Measurements from ENCODE around the gene CCNH.
A peak's percentile ranks its signal among the peaks of the same experiment; 100 is the strongest.

CCNH gene

GRCh38 chr5:87403409-87403808 lies 9.3 kb downstream of the CCNH start:
- no peak for DNase-seq (ENCODE audit: low spot score)

- no peak for DNase-seq (ENCODE audit: low spot score)
These were observed 11.1 kb downstream of the CCNH start for GRCh38 chr5:87401626-87402025.

GRCh38 chr5:87400305-87400899 lies 12.3 kb downstream of the CCNH start:
- peak; percentile 46 for DNase-seq (ENCODE audit: low spot score)

DNA sequence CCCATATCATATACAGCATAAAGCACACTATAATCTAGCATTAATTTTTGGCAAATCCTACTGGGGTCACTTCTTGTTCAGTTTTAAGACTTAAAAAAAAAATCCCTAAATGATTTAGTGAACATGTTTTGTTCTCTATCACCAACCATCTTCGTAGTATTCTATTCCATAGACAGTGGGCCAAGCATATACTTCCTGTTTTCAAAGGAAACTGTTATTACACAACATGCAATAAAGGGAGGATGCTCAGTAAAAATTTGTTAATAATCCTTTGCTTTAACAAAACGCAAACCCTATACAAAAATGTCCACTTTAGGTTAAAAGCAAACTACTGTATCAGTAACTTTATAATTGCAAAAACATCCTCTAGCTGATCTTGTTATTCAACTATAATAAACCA lies 13.0 kb downstream of the CCNH start:
- DNase-seq (ENCODE audit: low spot score): no peak

- no peak for DNase-seq (ENCODE audit: low spot score)
These were observed 13.6 kb downstream of the CCNH start for GRCh38 chr5:87398981-87399614.

GRCh38 chr5:87394411-87395165 lies 18.1 kb downstream of the CCNH start:
- DNase-seq (ENCODE audit: low spot score): no peak

- no peak for DNase-seq (ENCODE audit: low spot score)
These were observed 19.4 kb downstream of the CCNH start for GRCh38 chr5:87393331-87393730.

DNA sequence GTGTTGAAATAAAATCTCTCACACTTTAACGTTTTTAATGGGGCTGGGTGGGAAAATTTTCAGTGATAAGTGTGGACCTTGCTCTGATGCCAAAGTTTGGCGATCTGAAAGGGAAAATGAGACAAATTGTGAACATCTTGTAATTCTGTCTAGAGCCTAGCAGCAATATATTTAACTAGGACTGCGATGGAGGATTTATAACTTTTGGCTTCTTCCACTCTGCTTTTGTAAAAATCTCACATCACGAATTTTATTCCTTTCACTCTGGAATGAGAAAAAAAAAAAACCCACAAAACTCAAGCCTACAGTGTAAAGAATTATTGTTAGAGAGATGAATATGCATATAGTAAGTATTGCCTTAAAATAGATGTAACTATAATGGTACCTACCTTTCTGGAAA lies 19.9 kb downstream of the CCNH start:
- no peak for DNase-seq (ENCODE audit: low spot score)

- DNase-seq (ENCODE audit: low spot score): no peak
These were observed 20.6 kb downstream of the CCNH start for GRCh38 chr5:87392170-87392569.

GRCh38 chr5:87390576-87391199 lies 22.0 kb downstream of the CCNH start:
- no peak for DNase-seq (ENCODE audit: low spot score)

- no peak for DNase-seq (ENCODE audit: low spot score)
These were observed 22.7 kb downstream of the CCNH start for GRCh38 chr5:87390075-87390474.

GRCh38 chr5:87389296-87390034 lies 23.3 kb downstream of the CCNH start:
- no peak for DNase-seq (ENCODE audit: low spot score)

- DNase-seq (ENCODE audit: low spot score): no peak
These were observed 24.6 kb downstream of the CCNH start for GRCh38 chr5:87388129-87388528.

GRCh38 chr5:87385802-87386201 lies 26.9 kb downstream of the CCNH start:
- no peak for DNase-seq (ENCODE audit: low spot score)

DNA sequence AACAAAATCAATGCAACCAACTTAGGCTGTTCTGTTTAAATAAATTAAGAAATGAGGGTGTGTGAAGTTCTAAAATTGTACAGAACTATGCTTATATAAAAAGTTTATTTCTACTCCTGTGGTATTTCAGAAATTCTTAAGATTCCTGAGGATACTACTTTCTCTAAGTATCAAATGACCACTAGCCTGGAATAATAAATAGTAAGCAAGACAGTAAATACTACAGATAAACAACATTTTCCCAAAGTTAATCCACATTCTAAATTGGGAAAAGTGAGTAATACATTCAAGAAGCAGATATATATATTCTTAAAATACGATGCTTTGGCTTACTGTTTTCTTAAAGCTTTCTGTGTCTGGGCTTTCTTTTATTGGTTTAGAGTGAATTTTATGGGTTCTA lies 29.5 kb downstream of the CCNH start:
- DNase-seq (ENCODE audit: low spot score): no peak

DNA sequence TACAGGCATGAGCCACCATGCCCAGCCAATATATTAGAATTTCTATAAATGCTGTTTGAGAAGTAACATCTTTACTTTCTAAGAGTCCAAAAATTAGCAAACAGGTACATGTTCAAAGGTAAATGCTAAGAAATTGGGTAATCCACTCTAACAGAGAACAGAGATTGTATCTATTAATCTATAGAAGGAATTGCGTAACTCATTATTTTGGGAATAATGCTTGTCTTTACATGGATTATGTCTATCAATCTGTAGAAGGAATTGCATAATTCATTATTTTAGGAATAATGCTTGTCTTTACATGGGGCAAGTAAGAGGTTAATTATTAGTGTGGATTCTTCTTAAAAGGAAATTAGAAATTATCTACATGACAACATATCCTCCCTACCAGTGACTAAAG lies 30.5 kb downstream of the CCNH start:
- no peak for DNase-seq (ENCODE audit: low spot score)

DNA sequence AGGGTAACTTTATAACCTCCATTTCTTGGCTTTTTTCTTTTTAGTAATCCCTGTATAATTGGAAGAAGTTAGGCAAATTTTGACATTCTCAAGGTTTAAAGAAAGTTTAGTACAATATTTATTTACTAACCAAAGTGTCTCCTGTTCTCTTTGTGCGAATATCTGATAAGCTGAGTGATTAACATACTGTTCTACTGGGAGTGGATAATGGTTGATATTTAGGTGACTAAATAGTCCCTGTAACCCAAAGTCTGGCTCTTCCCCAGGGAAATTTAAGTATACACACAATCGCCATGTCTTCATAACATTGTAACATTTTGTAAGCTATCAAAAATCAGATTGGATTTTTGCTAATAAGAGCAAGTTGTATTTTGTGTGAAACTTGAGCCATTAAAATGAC lies 40.0 kb downstream of the CCNH start:
- no peak for DNase-seq (ENCODE audit: low spot score)

GRCh38 chr5:87369431-87369830 lies 43.3 kb downstream of the CCNH start:
- DNase-seq (ENCODE audit: low spot score): no peak

DNA sequence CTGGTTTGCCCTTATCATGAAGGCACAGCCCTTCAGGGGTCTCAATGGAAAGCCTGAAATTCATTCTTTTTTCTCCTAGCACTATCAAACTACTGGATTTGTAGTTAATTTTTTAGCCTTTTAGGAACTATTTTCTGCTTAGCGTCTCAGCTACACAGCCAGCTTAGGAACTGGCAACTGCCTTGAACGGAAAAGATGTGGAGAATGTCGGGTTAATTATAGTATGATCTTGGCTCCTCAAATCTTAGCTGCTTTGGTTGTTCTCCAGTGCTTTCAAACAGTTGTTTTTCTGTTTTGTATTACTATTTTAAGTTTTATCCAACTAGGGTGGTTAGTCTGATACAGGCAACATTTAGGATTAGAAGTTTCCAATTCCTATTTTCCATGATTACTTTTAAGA lies 44.1 kb downstream of the CCNH start:
- DNase-seq (ENCODE audit: low spot score): no peak

DNA sequence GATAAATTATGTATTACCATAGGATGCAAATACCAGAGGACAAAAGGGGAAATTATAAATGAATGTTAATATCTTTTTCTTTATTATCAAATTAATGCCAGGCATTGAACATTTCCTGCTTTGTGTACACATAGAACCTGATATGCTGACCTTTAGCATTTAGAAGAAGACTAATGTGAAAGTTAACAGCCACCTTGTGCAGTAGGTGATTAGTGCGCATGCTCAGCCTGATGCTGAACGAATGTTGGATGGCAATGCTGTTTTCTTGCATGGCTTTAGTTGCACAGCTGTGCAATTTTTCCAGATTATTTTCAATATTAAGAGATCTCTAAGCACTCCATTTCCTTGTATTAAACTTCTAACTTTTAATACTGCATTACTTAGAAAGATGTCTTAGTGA lies 45.5 kb downstream of the CCNH start:
- no peak for DNase-seq (ENCODE audit: low spot score)

- DNase-seq (ENCODE audit: low spot score): no peak
These were observed 51.1 kb downstream of the CCNH start for GRCh38 chr5:87361536-87362213.

GRCh38 chr5:87361031-87361445 lies 51.7 kb downstream of the CCNH start:
- no peak for DNase-seq (ENCODE audit: low spot score)

Measured in hematopoietic multipotent progenitor cell treated with erythropoietin and hydrocortisone succinate and interleukin-3 and kit ligand, for 17 days (in vitro differentiated cells).